Activated CD4-positive, alpha-beta T cell treated with anti-CD3 and anti-CD28 coated beads for 4 hours (primary cell): Measurements from ENCODE around the gene DDAH1.

ENCODE experiments used
- DNase-seq, 2 donors: peaks; one replicate each; pipeline ENCODE4 v3.0.0-alpha.2; 2020

Gene DDAH1

GRCh38 chr1:85295654-85296053 is 169.3 kb downstream of the DDAH1 start:
- no peak for DNase-seq

- no peak for DNase-seq
Measured at GRCh38 chr1:85295006-85295431, 169.9 kb downstream of the DDAH1 start.

- no peak for DNase-seq
Measured at GRCh38 chr1:85290826-85291225, 174.1 kb downstream of the DDAH1 start.

- no peak for DNase-seq
Measured at GRCh38 chr1:85289848-85290335, 175.1 kb downstream of the DDAH1 start.

GRCh38 chr1:85289207-85289847 is 175.6 kb downstream of the DDAH1 start:
- DNase-seq, result no peak

- DNase-seq, result no peak
Measured at GRCh38 chr1:85284202-85284601, 180.8 kb downstream of the DDAH1 start.

- DNase-seq, result no peak
Measured at GRCh38 chr1:85283475-85284199, 181.3 kb downstream of the DDAH1 start.

- DNase-seq, result no peak
Measured at GRCh38 chr1:85282424-85282823, 182.5 kb downstream of the DDAH1 start.

GRCh38 chr1:85280636-85281035 is 184.3 kb downstream of the DDAH1 start:
- no peak for DNase-seq

GRCh38 chr1:85279458-85280080 is 185.4 kb downstream of the DDAH1 start:
- no peak for DNase-seq

GRCh38 chr1:85278853-85279314 is 186.1 kb downstream of the DDAH1 start:
- DNase-seq, result peak; percentile 53 to 58

GRCh38 chr1:85277802-85278201 is 187.2 kb downstream of the DDAH1 start:
- DNase-seq, result no peak

GRCh38 chr1:85276978-85277639 is 187.8 kb downstream of the DDAH1 start:
- DNase-seq, result no peak

- peak; percentile 95 to 96 for DNase-seq
Measured at GRCh38 chr1:85276215-85276977, 188.6 kb downstream of the DDAH1 start, which contains the start of gene BCL10. Gene BCL10 (minus strand): TSS chr1:85276632. CDS start chr1:85276352, 280 bp downstream.

- DNase-seq, result peak; percentile 24 to 26
Measured at GRCh38 chr1:85275701-85276214, 189.2 kb downstream of the DDAH1 start.

GRCh38 chr1:85274969-85275453 is 189.9 kb downstream of the DDAH1 start:
- DNase-seq, result no peak

- no peak for DNase-seq
Measured at GRCh38 chr1:85273397-85273796, 191.6 kb downstream of the DDAH1 start.

- DNase-seq, result no peak
Measured at GRCh38 chr1:85268801-85269585, 196.0 kb downstream of the DDAH1 start.
